Esophagus (tissue), 2 donors: ENCODE data around the gene ITGB6. TPM values are rescaled to one million over a fixed set of nuclear protein-coding genes. Genes with fewer than 3 reads are reported as not detected.

Source experiments
- H3K27ac ChIP-seq, 2 donors: one replicate each; pipeline ENCODE4 v1.5.1; 2013; ENCODE audit warnings: low read depth in 2 of 2, mild to moderate bottlenecking in 2 of 2, inconsistent platforms in 1 of 2, low read length in 1 of 2, moderate library complexity in 1 of 2
- H3K27me3 ChIP-seq, 2 donors: one replicate each; pipeline ENCODE4 v1.6.1; 2013; ENCODE audit warnings: low read length in 2 of 2, control low read depth in 1 of 2, mild to moderate bottlenecking in 1 of 2; ENCODE audit not compliant: insufficient read depth in 2 of 2, control insufficient read depth in 1 of 2
- H3K36me3 ChIP-seq, 2 donors: one replicate each; pipeline ENCODE4 v1.6.1; 2013; ENCODE audit warnings: low read length in 1 of 2; ENCODE audit not compliant: control insufficient read depth in 2 of 2, insufficient read depth in 2 of 2
- H3K4me1 ChIP-seq, 2 donors: one replicate each; pipeline ENCODE4 v1.6.1; 2013; ENCODE audit warnings: low read length in 1 of 2; ENCODE audit not compliant: control insufficient read depth in 2 of 2, insufficient read depth in 2 of 2
- H3K4me3 ChIP-seq, 2 donors: one replicate each; pipeline ENCODE4 v1.5.1; 2013; ENCODE audit warnings: low read length in 2 of 2, mild to moderate bottlenecking in 2 of 2, low read depth in 1 of 2, moderate library complexity in 1 of 2
- H3K9me3 ChIP-seq, 2 donors: one replicate each; pipeline ENCODE4 v1.6.1; 2013; ENCODE audit warnings: mild to moderate bottlenecking in 2 of 2, low read depth in 1 of 2, low read length in 1 of 2, moderate library complexity in 1 of 2; ENCODE audit not compliant: control insufficient read depth in 2 of 2, insufficient read depth in 1 of 2
- WGBS, 2 donors: extraction: QIAGEN DNeasy Blood & Tissue Kit; methylation state at CpG; one replicate each; pipeline ENCODE4 v1.1.7; 2013; 5-methylcytosine and 5-hydroxymethylcytosine counted together
- polyA plus RNA-seq, 2 donors: library from polyadenylated mRNA; stranded (reverse); fragments of 200-250 nt; gene quantifications; one replicate each; pipeline ENCODE4 v1.2.3, GENCODE V29; 2013
- donor health status: healthy with polysubstance abuse.
- donor health status: Bipolar disorder and iron deficiency.

Gene ITGB6
- polyA plus RNA-seq, 2 donors: 9.1 to 10.6 TPM

- Histone ChIP-seq H3K9me3 (no peaks in the 10 kb centered on the region), H3K27ac (no peak overlapping the region), H3K27me3 (no peaks in the 10 kb centered on the region), H3K36me3 (no peaks in the 10 kb centered on the region), H3K4me1 (no peaks in the 10 kb centered on the region), H3K4me3 (no peak overlapping the region)
Observed at GRCh38 chr2:160169988-160170387, 30.1 kb downstream of the ITGB6 start.

GRCh38 chr2:160169471-160169870, 30.6 kb downstream of the ITGB6 start:
- Histone ChIP-seq H3K4me1 (no peaks in the 10 kb centered on the region), H3K9me3 (no peaks in the 10 kb centered on the region), H3K36me3 (no peaks in the 10 kb centered on the region), H3K27ac (no peak overlapping the region), H3K27me3 (no peaks in the 10 kb centered on the region), H3K4me3 (no peak overlapping the region)
- 73 to 76% methylated on average over 3 of the region's 3 CpGs for WGBS, 2 donors

GRCh38 chr2:160168878-160169277, 31.2 kb downstream of the ITGB6 start:
- Histone ChIP-seq H3K27ac (no peak overlapping the region), H3K36me3 (no peaks in the 10 kb centered on the region), H3K27me3 (no peaks in the 10 kb centered on the region), H3K4me1 (no peaks in the 10 kb centered on the region), H3K9me3 (no peaks in the 10 kb centered on the region), H3K4me3 (no peak overlapping the region)
- 73 to 96% methylated on average over 3 of the region's 3 CpGs for WGBS, 2 donors

DNA sequence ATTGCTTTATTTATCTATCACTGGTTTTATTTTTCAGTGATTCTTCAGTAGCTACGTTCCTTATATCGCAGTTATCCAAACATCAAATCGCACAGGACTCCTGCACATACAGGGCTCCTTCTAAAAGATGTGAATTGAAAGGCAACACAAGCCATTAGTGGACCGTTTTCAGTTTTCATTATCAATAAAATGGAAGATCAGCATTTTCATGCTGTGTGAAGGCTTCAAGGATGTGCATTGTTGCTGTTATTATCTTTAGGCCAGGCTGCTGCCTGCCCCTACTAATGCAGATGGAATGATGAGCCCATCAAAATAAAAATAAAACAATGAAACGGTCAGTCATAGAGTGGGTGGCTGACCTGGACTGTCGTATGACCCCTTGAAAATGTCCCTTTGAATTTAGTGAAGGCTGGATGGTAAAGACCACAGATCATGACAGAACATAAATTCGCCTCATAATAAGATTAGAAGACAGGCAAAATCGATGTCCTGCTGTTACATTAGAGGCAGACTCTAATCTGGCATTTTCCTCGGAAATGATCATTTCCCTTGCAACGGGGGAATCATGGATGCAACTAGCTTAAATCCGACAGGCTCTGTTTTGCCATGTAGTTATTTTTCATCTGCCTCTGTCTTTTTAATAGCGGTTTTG, 32.9 kb downstream of the ITGB6 start:
- no peaks in the 10 kb centered on the region for H3K9me3 ChIP-seq
- H3K36me3 ChIP-seq: no peaks in the 10 kb centered on the region
- H3K4me1 ChIP-seq: no peaks in the 10 kb centered on the region
- H3K27ac ChIP-seq: no peak overlapping the region
- no peak overlapping the region for H3K4me3 ChIP-seq
- WGBS, 2 donors: 90 to 92% methylated on average over 12 of the region's 12 CpGs
- H3K27me3 ChIP-seq: no peaks in the 10 kb centered on the region

- Histone ChIP-seq H3K27me3 (no peaks in the 10 kb centered on the region), H3K27ac (no peak overlapping the region), H3K36me3 (no peaks in the 10 kb centered on the region), H3K9me3 (no peaks in the 10 kb centered on the region), H3K4me3 (no peak overlapping the region), H3K4me1 (no peaks in the 10 kb centered on the region)
- 79 to 82% methylated on average over 1 of the region's 1 CpG for WGBS, 2 donors
Observed at GRCh38 chr2:160165996-160166395, 34.1 kb downstream of the ITGB6 start.

DNA sequence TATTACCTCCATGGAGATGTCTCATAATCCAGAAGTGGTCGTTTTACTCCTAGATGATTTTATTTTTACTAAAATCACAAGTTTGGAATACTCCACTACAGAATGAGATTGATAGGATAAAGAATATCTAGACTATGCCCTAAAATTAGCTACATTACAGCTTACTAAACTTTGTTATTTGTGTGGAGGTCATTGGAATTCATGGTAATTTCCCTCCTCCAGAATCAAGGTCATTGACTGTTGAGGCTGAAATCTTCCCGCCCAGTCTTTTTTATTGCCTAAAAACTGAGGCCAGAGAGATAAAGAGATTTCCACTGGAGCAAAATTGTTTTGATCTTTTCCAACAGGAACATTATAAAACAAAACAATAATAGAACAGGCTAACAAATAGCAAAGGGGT, 35.0 kb downstream of the ITGB6 start:
- Histone ChIP-seq H3K9me3 (no peaks in the 10 kb centered on the region), H3K4me3 (no peak overlapping the region), H3K27ac (no peak overlapping the region), H3K36me3 (no peaks in the 10 kb centered on the region), H3K27me3 (no peaks in the 10 kb centered on the region), H3K4me1 (no peaks in the 10 kb centered on the region)
- 63 to 73% methylated on average over 2 of the region's 2 CpGs for WGBS, 2 donors

- Histone ChIP-seq H3K27me3 (no peaks in the 10 kb centered on the region), H3K36me3 (no peaks in the 10 kb centered on the region), H3K27ac (no peak overlapping the region), H3K9me3 (no peaks in the 10 kb centered on the region), H3K4me1 (no peaks in the 10 kb centered on the region), H3K4me3 (no peak overlapping the region)
- 54 to 63% methylated on average over 13 of the region's 13 CpGs for WGBS, 2 donors
Observed at GRCh38 chr2:160157861-160158829, 41.9 kb downstream of the ITGB6 start.

DNA sequence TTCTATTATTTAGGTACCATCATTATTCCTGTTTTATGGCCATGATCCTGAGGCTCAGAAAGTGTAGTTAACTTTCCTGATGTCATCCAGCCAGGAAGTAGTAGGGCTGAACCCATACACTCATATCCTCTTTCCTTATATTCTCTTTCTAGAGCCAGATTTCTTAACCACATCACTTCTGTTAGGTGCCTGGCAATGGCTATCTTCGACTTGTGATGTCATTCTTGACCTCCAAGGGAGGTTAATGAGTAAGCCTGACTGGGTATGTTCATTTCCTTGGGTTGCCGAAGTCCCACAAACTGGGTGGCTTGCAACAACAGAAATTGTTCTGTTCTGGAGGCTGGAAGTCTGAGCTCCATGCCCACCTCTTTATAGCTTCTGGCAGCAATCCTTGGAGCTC, 43.4 kb downstream of the ITGB6 start:
- Histone ChIP-seq H3K4me3 (no peak overlapping the region), H3K9me3 (no peaks in the 10 kb centered on the region), H3K4me1 (no peaks in the 10 kb centered on the region), H3K36me3 (no peaks in the 10 kb centered on the region), H3K27ac (no peak overlapping the region), H3K27me3 (no peaks in the 10 kb centered on the region)
- 79 to 87% methylated on average over 2 of the region's 2 CpGs for WGBS, 2 donors

- Histone ChIP-seq H3K36me3 (no peaks in the 10 kb centered on the region), H3K27me3 (no peaks in the 10 kb centered on the region), H3K4me3 (no peak overlapping the region), H3K4me1 (no peaks in the 10 kb centered on the region), H3K27ac (no peak overlapping the region), H3K9me3 (no peaks in the 10 kb centered on the region)
- WGBS, 2 donors: 87 to 88% methylated on average over 4 of the region's 4 CpGs
Observed at GRCh38 chr2:160156100-160156499, 44.0 kb downstream of the ITGB6 start.
